ENCODE results near the gene MBNL2.

GRCh38 chr13:97384371-97384770, 162.2 kb downstream of the MBNL2 start:
- no peak for TF ChIP-seq CTCF (IDR thresholded peaks at IDR 0.05; ENCODE audit: poor library complexity)
- no peak for TF ChIP-seq EZH2phosphoT487 (IDR thresholded peaks at IDR 0.05; ENCODE audit: low read depth, severe bottlenecking, unreplicated experiment)
- no peak for TF ChIP-seq EZH2 (IDR thresholded peaks at IDR 0.05; ENCODE audit: borderline replicate concordance)
